ENCODE results near the gene TRIP10. TPM values are rescaled to one million over a fixed set of nuclear protein-coding genes. Genes with fewer than 3 reads are reported as not detected.
"Not testable (repeated sequence)": the region's sequence is repeated elsewhere in the genome, so short reads cannot be mapped to it uniquely, and the experiment has no call there.

The TRIP10 gene
- total RNA-seq, 1 donor from 2014 or later, result 48.2 TPM

GRCh38 chr19:6740589-6741343 is 1.3 kb downstream of the TRIP10 start:
- Mint-ChIP-seq H3K36me3 (ENCODE audit: insufficient read depth) (peaks cover 20% of the 10 kb centered on the region), H3K9me3 (ENCODE audit: low read depth) (no peaks in the 10 kb centered on the region), H3K27ac (peak overlapping the region; percentile 74), H3K4me1 (ENCODE audit: low read depth) (peaks cover 27% of the 10 kb centered on the region), H3K27me3 (no peaks in the 10 kb centered on the region), H3K4me3 (ENCODE audit: low read depth) (peak overlapping the region; percentile 81)
- TF ChIP-seq, protein P1, sequence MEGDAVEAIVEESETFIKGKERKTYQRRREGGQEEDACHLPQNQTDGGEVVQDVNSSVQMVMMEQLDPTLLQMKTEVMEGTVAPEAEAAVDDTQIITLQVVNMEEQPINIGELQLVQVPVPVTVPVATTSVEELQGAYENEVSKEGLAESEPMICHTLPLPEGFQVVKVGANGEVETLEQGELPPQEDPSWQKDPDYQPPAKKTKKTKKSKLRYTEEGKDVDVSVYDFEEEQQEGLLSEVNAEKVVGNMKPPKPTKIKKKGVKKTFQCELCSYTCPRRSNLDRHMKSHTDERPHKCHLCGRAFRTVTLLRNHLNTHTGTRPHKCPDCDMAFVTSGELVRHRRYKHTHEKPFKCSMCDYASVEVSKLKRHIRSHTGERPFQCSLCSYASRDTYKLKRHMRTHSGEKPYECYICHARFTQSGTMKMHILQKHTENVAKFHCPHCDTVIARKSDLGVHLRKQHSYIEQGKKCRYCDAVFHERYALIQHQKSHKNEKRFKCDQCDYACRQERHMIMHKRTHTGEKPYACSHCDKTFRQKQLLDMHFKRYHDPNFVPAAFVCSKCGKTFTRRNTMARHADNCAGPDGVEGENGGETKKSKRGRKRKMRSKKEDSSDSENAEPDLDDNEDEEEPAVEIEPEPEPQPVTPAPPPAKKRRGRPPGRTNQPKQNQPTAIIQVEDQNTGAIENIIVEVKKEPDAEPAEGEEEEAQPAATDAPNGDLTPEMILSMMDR (IDR thresholded peaks at IDR 0.05; ENCODE audit: unreplicated experiment), result no peak
- DNase-seq (ENCODE audit: low spot score, unreplicated experiment), result peak; percentile 44

DNA sequence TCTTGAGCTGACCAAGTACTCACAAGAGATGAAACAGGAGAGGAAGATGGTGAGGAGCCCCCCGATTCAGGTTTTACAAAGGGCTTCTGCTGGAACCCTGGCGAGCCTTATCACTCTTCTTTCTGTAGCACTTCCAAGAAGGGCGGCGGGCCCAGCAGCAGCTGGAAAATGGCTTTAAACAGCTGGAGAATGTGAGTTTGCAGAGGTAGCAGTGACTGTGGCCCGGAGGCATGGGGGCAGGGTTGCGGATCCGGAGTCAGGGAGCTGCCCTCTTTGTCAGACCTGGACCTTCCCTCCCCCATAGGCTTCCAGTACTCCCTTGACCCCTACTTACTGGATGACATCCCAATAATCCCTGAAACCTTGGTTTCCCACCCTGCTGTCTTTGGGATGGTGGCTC is 3.6 kb downstream of the TRIP10 start:
- no peaks in the 10 kb centered on the region for H3K27me3 Mint-ChIP-seq
- peak overlapping the region; percentile 39 for H3K27ac Mint-ChIP-seq
- peaks cover 15% of the 10 kb centered on the region for H3K4me1 Mint-ChIP-seq (ENCODE audit: low read depth)
- peaks cover 28% of the 10 kb centered on the region for H3K36me3 Mint-ChIP-seq (ENCODE audit: insufficient read depth)
- no peaks in the 10 kb centered on the region for H3K9me3 Mint-ChIP-seq (ENCODE audit: low read depth)
- DNase-seq (ENCODE audit: low spot score, unreplicated experiment), result no peak
- H3K4me3 Mint-ChIP-seq (ENCODE audit: low read depth), result no peak overlapping the region
- TF ChIP-seq, protein P1 (IDR thresholded peaks at IDR 0.05; ENCODE audit: unreplicated experiment), result no peak

- peaks cover 31% of the 10 kb centered on the region for H3K36me3 Mint-ChIP-seq (ENCODE audit: insufficient read depth)
Observed at GRCh38 chr19:6743714-6744380, 4.4 kb downstream of the TRIP10 start.

DNA sequence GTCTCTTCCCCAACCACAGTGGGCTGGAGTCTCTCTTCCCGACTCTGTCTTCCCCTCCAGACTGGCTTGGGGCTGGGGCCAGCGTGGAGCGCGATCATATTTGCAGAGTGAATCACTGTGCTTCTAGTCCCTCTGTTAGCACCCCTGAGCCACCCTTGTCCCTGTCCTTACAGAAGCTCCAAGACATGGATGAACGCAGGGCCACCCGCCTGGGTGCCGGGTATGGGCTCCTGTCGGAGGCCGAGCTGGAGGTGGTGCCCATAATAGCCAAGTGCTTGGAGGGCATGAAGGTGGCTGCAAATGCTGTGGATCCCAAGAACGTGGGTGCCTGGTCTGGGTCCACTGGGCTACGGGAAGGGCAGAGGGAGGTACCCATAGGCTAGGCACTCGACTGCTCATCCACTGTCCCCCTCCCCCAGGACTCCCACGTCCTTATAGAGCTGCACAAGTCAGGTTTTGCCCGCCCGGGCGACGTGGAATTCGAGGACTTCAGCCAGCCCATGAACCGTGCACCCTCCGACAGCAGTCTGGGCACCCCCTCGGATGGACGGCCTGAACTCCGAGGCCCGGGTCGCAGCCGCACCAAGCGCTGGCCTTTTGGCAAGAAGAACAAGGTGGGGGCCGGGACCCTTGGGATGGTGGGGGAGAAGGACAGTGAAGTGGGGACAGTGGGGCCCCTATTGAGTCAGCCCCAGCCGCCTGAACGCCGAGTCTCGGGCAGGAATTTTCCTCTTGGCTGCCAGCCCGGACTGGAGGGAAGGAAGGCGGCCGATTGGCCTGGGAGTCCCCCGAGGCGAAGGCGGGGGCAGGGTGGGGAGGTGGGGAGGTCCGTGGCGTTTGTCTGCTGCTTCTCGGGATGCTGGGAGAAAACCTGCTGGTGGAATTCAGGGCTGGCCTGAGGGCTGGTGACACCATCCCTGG is 5.2 kb downstream of the TRIP10 start:
- Mint-ChIP-seq H3K9me3 (ENCODE audit: low read depth) (no peaks in the 10 kb centered on the region), H3K27me3 (no peaks in the 10 kb centered on the region), H3K27ac (peak overlapping the region; percentile 89), H3K4me1 (ENCODE audit: low read depth) (peaks cover 4% of the 10 kb centered on the region), H3K36me3 (ENCODE audit: insufficient read depth) (peaks cover 34% of the 10 kb centered on the region), H3K4me3 (ENCODE audit: low read depth) (no peak overlapping the region)
- DNase-seq (ENCODE audit: low spot score, unreplicated experiment), result no peak
- TF ChIP-seq, protein P1 (IDR thresholded peaks at IDR 0.05; ENCODE audit: unreplicated experiment), result no peak

More at GRCh38 chr19:6743714-6744380, 4.4 kb downstream of the TRIP10 start:
- TF ChIP-seq, protein P1 (IDR thresholded peaks at IDR 0.05; ENCODE audit: unreplicated experiment), result no peak
- Mint-ChIP-seq H3K9me3 (ENCODE audit: low read depth) (no peaks in the 10 kb centered on the region), H3K27me3 (no peaks in the 10 kb centered on the region), H3K27ac (peak overlapping the region; percentile 89), H3K4me3 (ENCODE audit: low read depth) (no peak overlapping the region), H3K4me1 (ENCODE audit: low read depth) (peaks cover 8% of the 10 kb centered on the region)
- DNase-seq (ENCODE audit: low spot score, unreplicated experiment), result no peak

GRCh38 chr19:6745965-6746364 is 6.5 kb downstream of the TRIP10 start:
- H3K4me3 Mint-ChIP-seq (ENCODE audit: low read depth), result no peak overlapping the region
- TF ChIP-seq, protein P1 (IDR thresholded peaks at IDR 0.05; ENCODE audit: unreplicated experiment), result no peak
- no peaks in the 10 kb centered on the region for H3K27me3 Mint-ChIP-seq
- DNase-seq (ENCODE audit: low spot score, unreplicated experiment), result no peak
- no peak overlapping the region for H3K27ac Mint-ChIP-seq
- peaks cover 3% of the 10 kb centered on the region for H3K4me1 Mint-ChIP-seq (ENCODE audit: low read depth)
- no peaks in the 10 kb centered on the region for H3K9me3 Mint-ChIP-seq (ENCODE audit: low read depth)
- H3K36me3 Mint-ChIP-seq (ENCODE audit: insufficient read depth), result peaks cover 36% of the 10 kb centered on the region

GRCh38 chr19:6748543-6748942 is 9.1 kb downstream of the TRIP10 start:
- not testable (repeated sequence) for H3K4me3 Mint-ChIP-seq (ENCODE audit: low read depth); H3K27ac Mint-ChIP-seq; H3K9me3 Mint-ChIP-seq (ENCODE audit: low read depth); H3K4me1 Mint-ChIP-seq (ENCODE audit: low read depth); DNase-seq (ENCODE audit: low spot score, unreplicated experiment); H3K27me3 Mint-ChIP-seq
- H3K36me3 Mint-ChIP-seq (ENCODE audit: insufficient read depth), result peaks cover 32% of the 10 kb centered on the region
